ENCODE data around the gene SH3BGR. TPM values are rescaled to one million over a fixed set of nuclear protein-coding genes. Genes with fewer than 3 reads are reported as not detected.
"Not testable (repeated sequence)": the region's sequence is repeated elsewhere in the genome, so short reads cannot be mapped to it uniquely, and the experiment has no call there.

Gene SH3BGR
- polyA plus RNA-seq, 4 donors, result 4.9 to 8.5 (median 6.7) TPM

DNA sequence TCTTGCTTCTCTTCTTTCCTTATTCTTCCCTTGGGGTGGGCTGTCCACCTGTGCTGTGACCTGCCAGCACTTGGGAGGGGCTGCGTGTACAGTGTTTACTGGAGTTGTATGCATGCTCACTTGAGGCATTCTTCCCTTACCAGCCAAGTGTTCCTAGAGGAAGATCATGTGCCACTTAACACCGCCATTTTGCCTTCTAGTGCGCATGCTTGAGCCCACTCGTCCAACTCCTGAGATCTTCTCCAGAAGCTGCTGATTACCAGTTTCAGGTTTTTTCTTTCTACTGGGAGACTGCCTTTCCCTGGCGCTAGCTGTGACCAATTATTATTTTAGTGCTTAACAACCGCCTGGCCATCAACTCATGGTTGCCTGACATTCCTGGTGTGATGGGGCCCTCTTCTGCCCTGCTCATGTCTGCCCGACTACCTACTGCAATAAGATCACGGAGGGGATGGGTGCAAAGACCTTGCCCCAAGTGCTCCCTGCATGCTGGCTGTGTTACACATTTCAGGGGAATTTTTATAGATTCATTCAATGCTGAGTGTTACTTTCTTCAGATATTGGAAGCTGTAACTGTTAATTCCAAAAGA lies 86.8 kb downstream of the SH3BGR start:
- DNase-seq (ENCODE audit: low read depth in 4 of 4, low spot score in 2 of 4), result no peak

- not testable (repeated sequence) for DNase-seq (ENCODE audit: low read depth in 4 of 4, low spot score in 2 of 4)
Observed at GRCh38 chr21:39540367-39540766, 88.6 kb downstream of the SH3BGR start.

- DNase-seq (ENCODE audit: low read depth in 4 of 4, low spot score in 2 of 4), result no peak
Observed at GRCh38 chr21:39542736-39543135, 91.0 kb downstream of the SH3BGR start.

GRCh38 chr21:39546522-39546921 lies 94.8 kb downstream of the SH3BGR start:
- no peak for DNase-seq (ENCODE audit: low read depth in 4 of 4, low spot score in 2 of 4)

DNA sequence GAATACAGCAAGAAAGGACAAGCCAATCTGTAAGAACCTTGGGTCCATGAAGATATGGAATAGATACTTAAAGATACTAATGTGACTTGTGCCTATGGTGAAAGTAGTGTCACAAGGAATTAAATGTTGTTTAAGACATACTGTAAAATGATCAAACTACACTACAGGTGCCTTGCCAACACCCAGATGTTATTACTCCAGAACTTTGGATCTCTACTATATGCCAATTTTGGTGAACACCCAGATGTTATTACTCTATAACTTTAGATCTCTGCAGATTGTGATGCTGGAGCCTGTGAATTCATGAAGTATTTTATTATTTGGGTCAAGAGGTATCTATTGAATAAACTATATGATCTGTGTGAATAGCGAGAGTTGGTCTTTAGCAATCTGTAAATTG lies 101.1 kb downstream of the SH3BGR start:
- DNase-seq (ENCODE audit: low read depth in 4 of 4, low spot score in 2 of 4), result no peak

DNA sequence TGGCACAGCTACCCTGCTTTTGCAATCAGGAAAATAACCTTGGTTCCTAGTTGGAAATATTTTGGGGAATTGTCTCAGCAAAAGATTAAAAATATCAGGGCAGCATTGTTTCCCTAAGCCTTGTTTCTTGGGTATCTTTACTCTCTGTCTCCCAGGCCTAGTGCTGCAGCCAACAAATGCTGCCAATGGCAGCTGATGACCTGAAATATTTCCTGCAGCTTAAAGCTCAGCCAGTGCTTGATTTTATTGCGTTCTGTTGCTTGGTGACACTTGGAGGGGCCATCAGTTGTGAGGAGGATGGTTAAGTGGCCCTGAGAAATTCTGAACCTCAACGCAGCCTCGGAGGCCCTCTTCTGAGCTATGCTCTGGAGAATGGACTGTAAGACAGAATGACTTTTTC lies 101.6 kb downstream of the SH3BGR start:
- no peak for DNase-seq (ENCODE audit: low read depth in 4 of 4, low spot score in 2 of 4)

- no peak for DNase-seq (ENCODE audit: low read depth in 4 of 4, low spot score in 2 of 4)
Observed at GRCh38 chr21:39555911-39556590, 104.3 kb downstream of the SH3BGR start.

GRCh38 chr21:39559511-39559910 lies 107.7 kb downstream of the SH3BGR start:
- no peak for DNase-seq (ENCODE audit: low read depth in 4 of 4, low spot score in 2 of 4)

GRCh38 chr21:39561140-39561539 lies 109.4 kb downstream of the SH3BGR start:
- no peak for DNase-seq (ENCODE audit: low read depth in 4 of 4, low spot score in 2 of 4)

- no peak for DNase-seq (ENCODE audit: low read depth in 4 of 4, low spot score in 2 of 4)
Observed at GRCh38 chr21:39562791-39563770, 111.3 kb downstream of the SH3BGR start.

- no peak for DNase-seq (ENCODE audit: low read depth in 4 of 4, low spot score in 2 of 4)
Observed at GRCh38 chr21:39564200-39564599, 112.4 kb downstream of the SH3BGR start.

Other genes starting within 250 kb of the SH3BGR start
- gene BRWD1, start 138.3 kb upstream of the SH3BGR start, polyA plus RNA-seq (ENCODE audit: insufficient read length in 4 of 4), result 10 to 100 TPM; 44.3 to 56.3 (median 48.1) TPM
- gene HMGN1, start 102.9 kb upstream of the SH3BGR start, polyA plus RNA-seq (ENCODE audit: insufficient read length in 4 of 4), result 100 to 1,000 TPM; 705 to 732 (median 719) TPM
- gene LCA5L, start 6.2 kb upstream of the SH3BGR start, polyA plus RNA-seq (ENCODE audit: insufficient read length in 4 of 4), result 1 to 10 TPM; 4.2 to 7.6 (median 6.0) TPM
- gene B3GALT5, start 161.0 kb downstream of the SH3BGR start, polyA plus RNA-seq (ENCODE audit: insufficient read length in 4 of 4), result 1 to 10 TPM; 1.1 to 2.2 (median 1.5) TPM